K562 (cell line): ENCODE results near the gene INSIG1. TPM values are rescaled to one million over a fixed set of nuclear protein-coding genes. Genes with fewer than 3 reads are reported as not detected.
A peak's percentile ranks its signal among the peaks of the same experiment; 100 is the strongest.

Experiments used
- ATAC-seq: fragments of 200-7000 bp; cut with Tn5 transposase; 3 replicates; pipeline ENCODE4 v1.9.1; 2020; ENCODE audit warnings: moderate library complexity
- BruUV-seq: library from RNA; stranded (reverse); fragments of 400-500 nt; replicated peaks from 2 replicates; lab custom pipeline; 2021; lab: Mats Ljungman, UMichigan
- CTCF ChIA-PET: fragments of 300-600 bp; formaldehyde crosslinking; extraction: SDS; loops from one replicate; lab custom pipeline; 2021; ENCODE audit warnings: low intra/inter-chr PET ratio; lab: Yijun Ruan, JAX
- POLR2A ChIA-PET: fragments of 300-600, 350-650 bp; sonication (Branson Sonifier 250); formaldehyde crosslinking; extraction: SDS; loops from one replicate; lab custom pipeline; 2021; ENCODE audit warnings: antibody characterized with exemption, inconsistent platforms; lab: Yijun Ruan, JAX
- DNase-seq, 4 experiments: peaks; one replicate each; pipeline versions ENCODE4 v3.0.0 to v3.0.0-alpha.2; 2011 to 2018; ENCODE audit warnings: low spot score in 3 of 4, mixed read lengths in 3 of 4; ENCODE audit errors: extremely low read depth in 1 of 4
- FAIRE-seq: peaks from 2 replicates; lab custom pipeline; 2011; peaks lifted over from hg19 to GRCh38; lab: Jason Lieb, UNC
- H2AFZ ChIP-seq: 2 replicates; pipeline ENCODE4 v1.6.0; 2011; ENCODE audit warnings: low read depth, low read length, control low read depth, inconsistent platforms
- H3K27ac ChIP-seq: fragments of 200-600 bp; 3 replicates; pipeline ENCODE4 v1.8.0; 2011; ENCODE audit warnings: low read depth, mild to moderate bottlenecking, control low read depth, inconsistent platforms, low read length, moderate library complexity, mixed read lengths; ENCODE audit errors: extremely low read depth
- H3K27me3 ChIP-seq, 2 experiments: fragments of 300-600 bp in 1 of 2; 2 replicates in 1 of 2; 3 replicates in 1 of 2; pipeline versions ENCODE4 v1.6.0 to v1.8.0; 2011; ENCODE audit warnings: inconsistent platforms in 2 of 2, low read length in 2 of 2, mild to moderate bottlenecking in 1 of 2, mixed read lengths in 1 of 2, moderate library complexity in 1 of 2; ENCODE audit not compliant: control insufficient read depth in 2 of 2, insufficient read depth in 2 of 2
- H3K36me3 ChIP-seq: fragments of 300-600 bp; 3 replicates; pipeline ENCODE4 v1.8.0; 2011; ENCODE audit warnings: mild to moderate bottlenecking, low read length, inconsistent platforms; ENCODE audit not compliant: control insufficient read depth, insufficient read depth
- H3K4me1 ChIP-seq, 2 experiments: fragments of 200-600 bp in 1 of 2; replicated peaks in 1 of 2; 2 replicates in 1 of 2; 3 replicates in 1 of 2; pipeline versions ENCODE4 v1.5.1 to v1.8.0; 2011; ENCODE audit warnings: inconsistent platforms in 2 of 2, low read length in 2 of 2, mild to moderate bottlenecking in 1 of 2, mixed read lengths in 1 of 2, moderate library complexity in 1 of 2; ENCODE audit not compliant: control insufficient read depth in 2 of 2, insufficient read depth in 2 of 2
- H3K4me2 ChIP-seq: 2 replicates; pipeline ENCODE4 v1.6.1; 2011; ENCODE audit warnings: low read length, control low read depth, inconsistent platforms, mixed read lengths; ENCODE audit not compliant: insufficient read depth
- H3K4me3 ChIP-seq: fragments of 200-600 bp; sonication (generic), shearing (Covaris generic); 2 replicates; pipeline ENCODE4 v1.5.1; 2016; ENCODE audit warnings: control low read depth, inconsistent platforms
- H3K79me2 ChIP-seq: fragments of 200-600 bp; 3 replicates; pipeline ENCODE4 v1.8.0; 2011; ENCODE audit warnings: low read length, inconsistent platforms; ENCODE audit not compliant: control insufficient read depth, insufficient read depth
- H3K9ac ChIP-seq, 2 experiments: 2 replicates each; pipeline versions ENCODE4 v1.6.0 to v1.6.1; 2011; ENCODE audit warnings: low read depth in 2 of 2, low read length in 2 of 2, control low read depth in 1 of 2, inconsistent platforms in 1 of 2, mild to moderate bottlenecking in 1 of 2, mixed read lengths in 1 of 2; ENCODE audit not compliant: insufficient read depth in 1 of 2
- H3K9me1 ChIP-seq: one replicate; pipeline ENCODE4 v1.6.0; 2011; ENCODE audit warnings: inconsistent platforms, mild to moderate bottlenecking, low read length, moderate library complexity; ENCODE audit not compliant: control insufficient read depth, insufficient read depth
- H3K9me3 ChIP-seq: replicated peaks from 2 replicates; pipeline ENCODE4 v1.5.1; 2011; ENCODE audit warnings: low read depth, low read length, inconsistent platforms; ENCODE audit not compliant: control insufficient read depth, insufficient read depth
- H4K20me1 ChIP-seq: replicated peaks from 2 replicates; pipeline ENCODE4 v1.6.1; 2011; ENCODE audit warnings: low read length, inconsistent platforms, mixed read lengths; ENCODE audit not compliant: control insufficient read depth, insufficient read depth
- CEBPB ChIP-seq: fragments of 450-650 bp; IDR thresholded peaks from 2 replicates; pipeline ENCODE4 v1.6.1; 2016; ENCODE audit warnings: missing genetic modification characterization, missing compliant biosample characterization
- CEBPG ChIP-seq, 3 experiments: fragments of 200-800 bp in 1 of 3; sonication (Bioruptor generic) in 1 of 3; sonication (generic) in 1 of 3; formaldehyde crosslinking in 1 of 3; IDR thresholded peaks in 2 of 3; conservative IDR thresholded peaks in 1 of 3; 2 replicates each; pipeline versions ENCODE4 v1.6.1 to v1.8.0; 2016 to 2022; ENCODE audit warnings: missing compliant biosample characterization in 2 of 3, missing genetic modification characterization in 2 of 3, mild to moderate bottlenecking in 1 of 3, missing genetic modification reagents in 1 of 3
- FOXJ3 ChIP-seq: sonication (generic); formaldehyde crosslinking; IDR thresholded peaks from 2 replicates; pipeline ENCODE4 v1.4.0; 2020; ENCODE audit warnings: mild to moderate bottlenecking, missing genetic modification reagents
- FOXK2 ChIP-seq, 2 experiments: fragments of 450-650 bp; IDR thresholded peaks in 1 of 2; conservative IDR thresholded peaks in 1 of 2; 2 replicates each; pipeline ENCODE4 v1.6.1; 2016; ENCODE audit warnings: low read depth in 2 of 2, mild to moderate bottlenecking in 1 of 2
- GATAD2B ChIP-seq: fragments of 450-650 bp; IDR thresholded peaks from 2 replicates; pipeline ENCODE4 v1.6.1; 2017; ENCODE audit warnings: mild to moderate bottlenecking, borderline replicate concordance
- HNRNPL ChIP-seq: fragments of 200-400 bp; formaldehyde crosslinking; IDR thresholded peaks from 2 replicates; pipeline ENCODE4 v1.6.1; 2017; ENCODE audit warnings: low read depth, mild to moderate bottlenecking, low read length
- POLR2H ChIP-seq: IDR thresholded peaks from 2 replicates; pipeline ENCODE4 v1.6.1; 2016; ENCODE audit warnings: missing genetic modification characterization, low read depth, mild to moderate bottlenecking, control low read depth, missing compliant biosample characterization, moderate library complexity
- RFX7 ChIP-seq: fragments of 250-450 bp; sonication (Bioruptor Pico); IDR thresholded peaks from 2 replicates; pipeline ENCODE4 v1.5.1; 2021; ENCODE audit warnings: mild to moderate bottlenecking
- TRIM24 ChIP-seq, 2 experiments: fragments of 450-650 bp; IDR thresholded peaks; 2 replicates each; pipeline ENCODE4 v1.6.1; 2016
- WGBS: fragments of 100-300 bp; shearing (Covaris generic); methylation state at CpG from one replicate; pipeline ENCODE4 v1.1.6; 2016; ENCODE audit warnings: low coverage, mixed read lengths; ENCODE audit not compliant: insufficient coverage; ENCODE audit errors: missing lambda C conversion rate; 5-methylcytosine and 5-hydroxymethylcytosine counted together
- in situ Hi-C: fragments of 300-500 bp; cut with MboI; formaldehyde crosslinking; loops from 4 replicates; pipeline ENCODE4 v1.15.0; 2018; ENCODE audit warnings: inconsistent platforms, mixed read lengths
- intact Hi-C: fragments of 100-400 bp; cut with micrococcal nuclease; formaldehyde crosslinking; loops from 2 replicates; pipeline ENCODE4 v1.14.2; 2022
- polyA plus RNA-seq, 8 experiments: library from polyadenylated mRNA; depleted of rRNA in 4 of 8; stranded (reverse) in 5 of 8; unstranded in 3 of 8; fragments of >200 nt; fragmentation: Nextera tagmentation in 2 of 8; fragmentation: Illumina TruSeq in 1 of 8; extraction: Ambion mirVana in 2 of 8; extraction: Trizol in 1 of 8; gene quantifications; 2 replicates each; pipeline versions ENCODE4 v1.2.1 to v1.2.3, GENCODE V29; 2011 to 2014; ENCODE audit warnings: inconsistent platforms in 1 of 8, missing spikeins in 1 of 8
- total RNA-seq, 7 experiments: library from RNA; depleted of rRNA in 6 of 7; stranded (reverse); fragments of >200 nt in 6 of 7; fragmentation: Illumina TruSeq in 2 of 7; extraction: Trizol in 2 of 7; gene quantifications; 2 replicates each; pipeline versions ENCODE4 v1.2.1 to v1.2.3, GENCODE V29; 2011 to 2021; ENCODE audit warnings: low replicate concordance in 1 of 7
- TF ChIP-seq, protein P1 (sequence below): fragments of 250-450 bp; sonication (Bioruptor Pico); IDR thresholded peaks from 2 replicates; pipeline ENCODE4 v1.9.0; 2021; ENCODE audit warnings: mild to moderate bottlenecking

The INSIG1 gene
- total and polyA plus RNA-seq, 9 of the 15 experiments (the other 6 are each of a cell fraction or from before 2014, with no cell fraction given): 57.1 to 787 (median 238) TPM

- CTCF ChIA-PET: no interaction called here
- DNase-seq (no peak), FAIRE-seq (no peak), ATAC-seq (no peak)
- no peak overlapping the region for H3K4me2 ChIP-seq
- in situ Hi-C loops: no loop called here
- WGBS: 22% methylated on average over 8 of the region's 8 CpGs
- H3K36me3 ChIP-seq: peaks cover 36% of the 10 kb centered on the region
- H3K9ac ChIP-seq: no peak overlapping the region
- no peak overlapping the region for H3K27ac ChIP-seq
- peaks cover 11% of the 10 kb centered on the region; the same call in 1 of the 2 replicates for H4K20me1 ChIP-seq
- TF ChIP-seq CEBPG (CRISPR knock-in tag; IDR thresholded peaks at IDR 0.05) (no peak), CEBPG (tag; conservative IDR thresholded peaks at IDR 0.05 in 1 of 2, IDR thresholded peaks at IDR 0.05 in 1 of 2) (peak in 1 of 2 experiments; percentile 51; a peak in 1 of 4 replicates), CEBPB (peak; percentile 50), RFX7 (CRISPR knock-in tag) (peak; percentile 35; the same call in 1 of the 2 replicates), FOXJ3 (CRISPR knock-in tag) (no peak), FOXK2 (conservative IDR thresholded peaks at IDR 0.05 in 1 of 2, IDR thresholded peaks at IDR 0.05 in 1 of 2; ENCODE audit: low read depth in 2 of 2) (no peak), TRIM24 (IDR thresholded peaks at IDR 0.05) (no peak), HNRNPL (0 out of 2 replicates have a peak, but pooled peaks have one; percentile 26), POLR2H (peak; percentile 54), GATAD2B (0 out of 2 replicates have a peak, but pooled peaks have one; percentile 37)
- TF ChIP-seq, protein P1, sequence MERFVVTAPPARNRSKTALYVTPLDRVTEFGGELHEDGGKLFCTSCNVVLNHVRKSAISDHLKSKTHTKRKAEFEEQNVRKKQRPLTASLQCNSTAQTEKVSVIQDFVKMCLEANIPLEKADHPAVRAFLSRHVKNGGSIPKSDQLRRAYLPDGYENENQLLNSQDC (CRISPR knock-in tag): 0 out of 2 replicates have a peak, but pooled peaks have one; percentile 26
- H3K9me1 ChIP-seq: no peaks in the 10 kb centered on the region
- POLR2A ChIA-PET: interaction anchor here (0.5 to 2.9 kb wide), 6 partner anchors 10 to 1282 kb away, joined by 3 to 18 read pairs (median 4); partner anchors contain the start of gene INSIG1
- H2AFZ ChIP-seq: no peak overlapping the region
- no peaks in the 10 kb centered on the region for H3K79me2 ChIP-seq
- BruUV-seq: TSS peak; percentile 5
- H3K4me1 ChIP-seq: peaks cover 9 to 14% of the 10 kb centered on the region in 2 experiments; a peak in 4 of 5 replicates
- peaks cover 3 to 32% of the 10 kb centered on the region in 2 experiments; a peak in 4 of 5 replicates for H3K27me3 ChIP-seq
- intact Hi-C loops: no loop called here
- no peaks in the 10 kb centered on the region for H3K9me3 ChIP-seq
- H3K4me3 ChIP-seq: no peak overlapping the region
Observed at GRCh38 chr7:155311826-155312537, 14.3 kb downstream of the INSIG1 start.
